Gastroesophageal sphincter (tissue), 3 donors: ENCODE data around the gene NHEJ1.

Experiments
- CTCF ChIP-seq, 4 experiments: fragments of 200-600 bp in 2 of 4; fragments of 450-650 bp in 2 of 4; sonication (generic) in 1 of 4; IDR thresholded peaks; one replicate each; pipeline ENCODE4 v1.5.1; 2017 to 2019; ENCODE audit warnings: antibody characterized with exemption in 4 of 4, mild to moderate bottlenecking in 2 of 4, moderate library complexity in 2 of 4
- EP300 ChIP-seq: sonication (generic); formaldehyde crosslinking; IDR thresholded peaks from one replicate; pipeline ENCODE4 v1.6.1; 2017; ENCODE audit warnings: antibody characterized with exemption, mild to moderate bottlenecking
- POLR2A ChIP-seq, 2 donors: fragments of 450-650 bp; IDR thresholded peaks; one replicate each; pipeline ENCODE4 v1.6.1; 2017; ENCODE audit warnings: antibody characterized with exemption in 2 of 2, mild to moderate bottlenecking in 2 of 2, moderate library complexity in 1 of 2
- POLR2AphosphoS5 ChIP-seq: sonication (generic); formaldehyde crosslinking; IDR thresholded peaks from one replicate; pipeline ENCODE4 v1.6.1; 2017; ENCODE audit warnings: antibody characterized with exemption

- no peak for TF ChIP-seq CTCF (IDR thresholded peaks at IDR 0.05)
- TF ChIP-seq POLR2A (IDR thresholded peaks at IDR 0.05), result no peak
- TF ChIP-seq POLR2AphosphoS5, result no peak
- TF ChIP-seq EP300, result no peak
These were observed 7.9 kb upstream of the NHEJ1 start for GRCh38 chr2:219168526-219168925.
